DMS 273 (cell line): ENCODE data around the gene KREMEN1.

ENCODE experiments used
- DNase-seq: peaks from one replicate; lab custom pipeline; 2025; ENCODE audit not compliant: unreplicated experiment; lab: John Stamatoyannopoulos, UW

The KREMEN1 gene

DNA sequence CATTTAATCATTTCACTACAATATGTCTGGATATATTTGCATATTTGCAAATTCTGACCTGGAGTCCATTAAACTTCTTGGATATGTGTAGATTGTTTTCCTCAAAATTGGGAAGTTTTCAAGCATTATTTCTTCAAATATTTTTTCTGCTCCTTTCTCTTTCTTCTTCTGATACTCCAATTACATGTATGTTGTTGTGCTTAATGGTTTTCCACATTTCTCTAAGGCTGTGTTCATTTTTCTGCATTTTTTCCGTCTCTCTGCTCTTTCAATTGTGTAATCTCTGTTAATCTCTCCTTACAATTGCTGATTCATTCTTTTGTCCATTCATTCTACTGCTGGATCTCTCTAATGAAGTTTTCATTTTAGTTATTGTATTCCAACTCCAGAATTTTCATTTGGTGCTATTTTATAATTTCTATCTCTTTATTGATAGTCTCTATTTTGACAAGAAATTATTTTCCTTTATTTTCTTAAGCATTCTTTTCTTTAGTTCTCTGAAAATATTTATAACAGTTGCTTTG lies 102.5 kb downstream of the KREMEN1 start:
- DNase-seq: no peak

DNA sequence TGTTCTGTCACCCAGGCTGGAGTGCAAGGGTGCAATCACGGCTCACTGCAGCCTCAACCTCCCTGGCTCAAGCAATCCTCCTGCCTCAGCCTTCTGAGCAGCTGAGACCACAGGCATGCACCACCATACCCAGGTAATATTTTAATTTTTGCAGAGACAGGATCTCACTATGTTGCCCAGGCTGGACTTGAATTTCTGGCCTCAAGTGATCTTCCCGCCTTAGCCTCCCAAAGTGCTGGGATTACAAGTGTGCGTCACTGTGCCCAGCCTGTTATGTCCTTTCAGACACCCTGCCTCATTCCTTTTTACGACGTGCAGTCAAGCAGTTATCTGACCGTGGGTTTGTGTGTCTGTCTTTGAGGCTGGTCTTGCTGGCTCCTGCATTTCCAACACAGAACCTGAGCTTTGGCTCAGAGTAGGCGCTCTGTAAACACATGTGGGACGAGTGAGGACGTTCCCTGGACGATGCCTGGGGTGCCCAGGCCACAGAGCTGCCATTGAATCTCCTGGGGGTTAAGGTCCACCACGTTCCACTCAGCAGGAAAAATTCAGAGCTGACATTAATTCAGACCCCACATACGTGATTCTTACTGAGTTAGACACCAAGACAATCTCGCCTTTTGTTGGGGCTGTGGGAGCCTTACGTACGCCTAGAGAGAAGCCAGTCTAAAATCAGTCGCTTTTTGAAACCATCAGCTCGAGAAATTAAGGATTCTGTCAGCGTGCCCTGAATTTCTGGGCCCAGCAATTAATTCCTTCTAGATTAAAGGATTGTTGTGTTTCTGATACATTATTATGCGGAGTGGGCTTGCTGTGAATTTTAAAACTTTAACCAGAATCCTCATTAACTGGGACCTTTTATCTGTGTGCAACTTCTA lies 111.4 kb downstream of the KREMEN1 start:
- no peak for DNase-seq

GRCh38 chr22:29184849-29185490 lies 112.1 kb downstream of the KREMEN1 start:
- DNase-seq: no peak

- no peak for DNase-seq
Measured at GRCh38 chr22:29186302-29186701, 113.5 kb downstream of the KREMEN1 start.

DNA sequence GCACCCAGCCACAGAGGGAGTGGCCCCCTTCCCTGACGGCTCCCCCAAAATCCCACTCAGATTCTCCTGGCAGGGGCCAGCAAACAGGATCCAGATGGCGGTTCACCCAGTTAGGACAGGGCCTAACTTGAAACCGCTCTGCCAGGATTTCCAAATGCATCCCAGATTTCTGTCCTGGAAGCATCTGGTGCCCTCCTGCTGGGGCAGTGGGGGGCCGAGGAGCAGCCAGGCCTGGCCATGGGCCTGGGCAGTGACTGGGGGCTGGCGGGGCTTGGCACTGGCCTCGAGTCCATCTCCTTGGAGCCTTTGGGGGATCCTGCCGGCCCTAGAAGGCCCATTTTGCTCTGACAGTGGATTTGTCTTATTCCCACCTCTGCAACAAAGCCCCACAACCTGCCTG lies 115.0 kb downstream of the KREMEN1 start:
- DNase-seq: peak; percentile 71

GRCh38 chr22:29190051-29190450 lies 117.2 kb downstream of the KREMEN1 start:
- no peak for DNase-seq

DNA sequence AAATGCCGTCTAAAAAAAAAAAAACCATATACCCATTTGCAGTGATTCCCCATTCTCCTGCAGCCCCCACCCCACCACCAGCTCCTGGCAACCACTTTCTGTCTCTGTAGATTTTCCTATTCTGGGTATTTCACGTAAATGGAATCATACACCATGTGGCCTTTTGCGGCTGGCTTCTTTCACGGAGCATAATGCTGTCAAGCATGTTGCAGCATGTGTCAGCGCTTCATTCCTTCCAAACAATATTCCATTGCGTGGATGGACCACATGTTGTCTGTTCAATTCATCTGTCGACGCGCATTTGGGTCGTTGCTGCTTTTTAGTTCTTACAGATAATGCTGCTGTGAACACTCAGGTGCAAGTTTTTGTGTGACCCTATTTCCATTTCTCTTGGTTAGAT lies 118.1 kb downstream of the KREMEN1 start:
- peak; percentile 50 for DNase-seq

GRCh38 chr22:29193021-29193420 lies 120.2 kb downstream of the KREMEN1 start:
- no peak for DNase-seq

- peak; percentile 15 for DNase-seq
Measured at GRCh38 chr22:29194184-29194583, 121.3 kb downstream of the KREMEN1 start.

- peak; percentile 12 for DNase-seq
Measured at GRCh38 chr22:29195118-29195963, 122.5 kb downstream of the KREMEN1 start.

DNA sequence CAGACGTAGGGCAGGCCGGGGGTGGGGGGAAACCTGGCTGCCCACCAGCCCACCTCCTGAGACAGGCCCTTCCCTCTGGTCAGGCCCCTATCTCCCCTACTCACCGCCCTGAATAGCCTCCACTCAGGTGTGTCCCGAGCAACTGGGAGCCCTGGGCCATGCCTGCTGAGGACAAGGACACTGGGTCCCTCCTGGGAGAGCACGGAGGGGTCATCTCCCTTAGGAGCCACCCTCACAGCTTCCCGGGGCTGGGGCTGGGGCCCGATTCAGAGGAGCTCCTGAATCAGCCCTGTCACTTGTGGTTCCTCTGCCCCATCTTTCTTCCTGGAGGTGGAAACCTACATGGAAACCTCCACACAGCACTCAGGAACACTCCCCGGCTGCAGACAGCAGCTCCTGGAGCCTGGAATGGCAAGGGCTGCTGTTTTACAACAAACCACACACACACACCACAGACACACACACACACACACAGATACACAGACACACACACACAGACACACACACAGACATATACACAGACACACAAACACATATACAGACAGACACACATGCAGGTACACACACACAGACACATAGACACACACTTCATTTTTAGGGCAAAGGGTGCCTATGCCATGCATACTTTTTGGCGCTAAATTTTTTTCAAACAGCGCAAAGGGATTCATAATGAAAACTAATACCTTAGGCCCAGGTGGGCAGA lies 123.3 kb downstream of the KREMEN1 start:
- DNase-seq: no peak

DNA sequence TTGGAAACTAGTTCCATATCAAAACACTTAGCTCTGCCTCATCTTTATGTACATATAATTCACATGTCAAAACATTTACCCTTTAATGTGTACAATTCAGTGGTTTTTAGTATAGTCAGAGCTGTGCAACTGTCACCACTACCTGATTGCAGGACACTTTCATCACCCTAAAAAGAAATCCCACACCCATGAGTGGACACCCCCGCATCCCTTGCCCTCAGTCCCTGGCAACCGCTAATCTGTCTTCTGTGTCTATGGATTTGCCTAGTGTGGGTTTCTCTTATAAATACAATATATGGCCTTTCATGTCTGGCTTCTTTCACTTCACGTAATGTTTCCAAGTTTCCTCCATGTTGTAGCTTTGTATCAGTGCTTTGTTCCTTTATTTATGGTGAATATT lies 124.3 kb downstream of the KREMEN1 start:
- DNase-seq: no peak

GRCh38 chr22:29198240-29198639 lies 125.4 kb downstream of the KREMEN1 start:
- no peak for DNase-seq

- no peak for DNase-seq
Measured at GRCh38 chr22:29199702-29200400, 127.0 kb downstream of the KREMEN1 start.

GRCh38 chr22:29200901-29201300 lies 128.1 kb downstream of the KREMEN1 start:
- DNase-seq: no peak

GRCh38 chr22:29201782-29202181 lies 128.9 kb downstream of the KREMEN1 start:
- DNase-seq: no peak

DNA sequence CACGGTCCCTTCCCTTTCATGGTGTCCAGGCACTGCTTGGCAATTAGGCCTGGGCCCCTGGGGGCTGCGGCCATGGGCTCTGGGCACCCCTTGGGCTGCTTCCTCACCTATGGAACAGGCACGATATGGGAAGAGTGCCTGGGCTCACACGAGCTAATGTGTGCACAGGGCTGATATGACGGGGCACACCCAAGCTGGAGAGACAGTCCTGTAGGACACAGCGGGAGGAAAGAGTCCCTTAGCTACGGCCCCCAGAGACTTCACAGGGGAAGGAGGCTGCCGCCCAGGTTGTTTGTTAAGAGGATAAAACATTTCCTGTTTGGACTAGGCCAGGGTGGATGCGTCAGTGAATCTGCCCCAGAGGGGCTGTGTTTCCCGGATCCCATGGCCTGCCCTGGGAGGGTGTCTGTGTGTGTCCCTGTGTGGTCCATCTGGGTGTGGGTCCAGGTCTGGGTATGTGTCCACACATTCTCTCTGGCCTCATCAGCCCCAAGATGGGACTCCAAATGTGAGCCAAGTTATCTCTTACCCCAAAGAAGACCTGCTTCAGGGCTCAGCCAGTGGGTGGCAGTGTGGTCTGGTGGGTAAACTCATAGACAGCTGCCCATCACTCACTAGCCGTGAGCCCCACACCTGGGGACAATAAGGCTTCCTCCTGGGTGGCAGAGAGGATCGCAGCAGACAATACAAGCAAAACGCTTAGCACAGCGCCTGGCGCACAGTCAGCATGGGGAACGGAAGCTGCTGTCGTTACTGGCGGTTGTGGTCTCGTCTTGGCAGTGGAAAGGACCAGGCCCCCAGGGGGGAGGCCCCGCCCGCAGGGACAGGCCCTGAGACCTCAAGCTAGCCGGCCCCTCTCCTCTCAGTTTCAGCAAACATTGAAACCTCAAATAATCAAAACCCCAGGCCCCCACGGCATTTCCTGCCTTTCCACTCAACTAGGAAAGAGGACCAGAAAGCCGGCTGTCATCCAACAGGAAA lies 129.7 kb downstream of the KREMEN1 start:
- DNase-seq: peak; percentile 35

DNA sequence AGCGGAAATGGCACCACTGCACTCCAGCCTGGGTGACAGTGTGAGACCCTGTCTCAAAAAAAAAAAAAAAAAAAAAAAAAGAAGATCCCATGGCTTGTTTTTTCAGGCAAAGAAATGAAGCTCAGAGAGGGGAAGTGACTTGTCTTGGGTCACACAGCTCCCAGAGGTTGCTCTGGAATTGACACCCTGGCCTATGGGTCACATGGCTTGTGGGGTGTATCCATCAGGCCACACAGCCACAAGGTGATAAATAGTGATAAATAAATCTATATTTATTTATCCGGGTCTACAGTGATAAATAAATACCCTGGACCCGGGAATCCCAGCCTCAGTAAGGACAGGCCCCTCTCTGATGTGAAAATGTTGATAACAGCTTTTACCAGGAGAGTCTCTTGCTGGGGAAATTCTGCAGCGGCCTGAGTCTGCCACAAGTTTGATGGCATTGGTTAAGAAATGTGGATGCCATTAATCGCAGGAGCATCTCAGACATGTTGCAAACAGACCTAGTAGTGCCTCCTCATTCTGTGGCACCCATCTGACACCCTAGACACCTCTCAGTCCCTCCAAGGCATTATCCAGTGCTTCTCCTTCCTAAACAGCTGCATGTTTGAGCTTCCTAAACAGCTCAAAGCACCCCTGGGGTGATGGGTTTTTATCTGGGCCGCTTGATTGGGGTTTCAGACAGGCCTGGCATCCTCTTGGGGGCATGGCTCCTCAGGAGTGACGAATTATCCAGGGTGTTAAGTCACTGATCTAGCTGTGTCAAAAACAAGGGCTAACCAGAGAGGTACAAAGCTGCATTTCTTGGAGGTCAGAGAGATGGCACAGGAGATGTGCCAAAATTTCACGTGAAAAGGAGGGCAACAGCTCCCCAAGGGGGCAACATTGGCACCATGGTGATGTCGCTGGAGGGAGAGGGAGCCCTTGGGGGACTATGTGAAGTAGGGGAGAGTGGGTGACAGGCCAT lies 130.9 kb downstream of the KREMEN1 start:
- no peak for DNase-seq
